H9 (cell line): ENCODE measurements around the gene SLC26A6. TPM values are rescaled to one million over a fixed set of nuclear protein-coding genes. Genes with fewer than 3 reads are reported as not detected.

Source experiments
- DNase-seq: peaks from one replicate; pipeline ENCODE4 v3.0.0-alpha.2; 2017
- H2AFZ ChIP-seq: one replicate; pipeline ENCODE4 v1.6.1; 2013; ENCODE audit warnings: mild to moderate bottlenecking, low read length, control low read depth, moderate library complexity
- H2AK5ac ChIP-seq: 2 replicates; pipeline ENCODE4 v1.6.1; 2013; ENCODE audit warnings: low read length, control low read depth, mixed read lengths; ENCODE audit not compliant: insufficient read length
- H2BK120ac ChIP-seq: one replicate; pipeline ENCODE4 v1.6.1; 2013; ENCODE audit warnings: low read depth, mild to moderate bottlenecking, low read length, control low read depth, inconsistent platforms; ENCODE audit not compliant: poor library complexity, severe bottlenecking
- H2BK12ac ChIP-seq: 2 replicates; pipeline ENCODE4 v1.6.1; 2013; ENCODE audit warnings: low read length, control low read depth, mixed read lengths, low read depth; ENCODE audit not compliant: insufficient read length
- H2BK15ac ChIP-seq: 2 replicates; pipeline ENCODE4 v1.6.1; 2013; ENCODE audit warnings: low read depth, low read length, control low read depth
- H2BK20ac ChIP-seq: one replicate; pipeline ENCODE4 v1.6.1; 2013; ENCODE audit warnings: low read depth, mild to moderate bottlenecking, low read length, control low read depth, inconsistent platforms; ENCODE audit not compliant: poor library complexity, severe bottlenecking
- H2BK5ac ChIP-seq: 2 replicates; pipeline ENCODE4 v1.6.1; 2013; ENCODE audit warnings: low read length, control low read depth, mixed read lengths; ENCODE audit not compliant: insufficient read length
- H3K14ac ChIP-seq: 2 replicates; pipeline ENCODE4 v1.6.1; 2013; ENCODE audit warnings: low read length, control low read depth; ENCODE audit not compliant: insufficient read depth
- H3K18ac ChIP-seq: 2 replicates; pipeline ENCODE4 v1.6.1; 2013; ENCODE audit warnings: low read depth, mild to moderate bottlenecking, mixed read lengths, low read length, control low read depth; ENCODE audit not compliant: insufficient read length
- H3K23ac ChIP-seq: 2 replicates; pipeline ENCODE4 v1.6.1; 2013; ENCODE audit warnings: low read length, control low read depth, mixed read lengths, low read depth; ENCODE audit not compliant: insufficient read length
- H3K23me2 ChIP-seq: 2 replicates; pipeline ENCODE4 v1.6.1; 2013; ENCODE audit warnings: low read depth, mild to moderate bottlenecking, mixed read lengths, low read length, control low read depth; ENCODE audit not compliant: insufficient read length, poor library complexity, severe bottlenecking
- H3K27ac ChIP-seq: 2 replicates; pipeline ENCODE4 v1.5.1; 2013; ENCODE audit warnings: low read length, control low read depth, mixed read lengths, low read depth; ENCODE audit not compliant: insufficient read length
- H3K27me3 ChIP-seq: 2 replicates; pipeline ENCODE4 v1.6.1; 2013; ENCODE audit warnings: low read length, control low read depth, inconsistent platforms; ENCODE audit not compliant: insufficient read depth
- H3K4ac ChIP-seq: 2 replicates; pipeline ENCODE4 v1.6.1; 2013; ENCODE audit warnings: low read depth, mild to moderate bottlenecking, control low read depth, inconsistent platforms, low read length, moderate library complexity
- H3K4me1 ChIP-seq: 2 replicates; pipeline ENCODE4 v1.6.1; 2013; ENCODE audit warnings: low read length, control low read depth, inconsistent platforms; ENCODE audit not compliant: insufficient read depth
- H3K4me2 ChIP-seq: 2 replicates; pipeline ENCODE4 v1.6.1; 2013; ENCODE audit warnings: low read length, control low read depth, mixed read lengths; ENCODE audit not compliant: insufficient read length, insufficient read depth
- H3K56ac ChIP-seq: 2 replicates; pipeline ENCODE4 v1.6.1; 2013; ENCODE audit warnings: low read depth, mild to moderate bottlenecking, mixed read lengths, low read length, control low read depth; ENCODE audit not compliant: insufficient read length
- H3K79me1 ChIP-seq: 2 replicates; pipeline ENCODE4 v1.6.1; 2013; ENCODE audit warnings: low read depth, mild to moderate bottlenecking, moderate library complexity, low read length, control low read depth, inconsistent platforms; ENCODE audit not compliant: insufficient read depth, poor library complexity, severe bottlenecking
- H3K79me2 ChIP-seq: 2 replicates; pipeline ENCODE4 v1.6.1; 2013; ENCODE audit warnings: low read length, control low read depth, inconsistent platforms; ENCODE audit not compliant: insufficient read depth
- H3K9ac ChIP-seq: 2 replicates; pipeline ENCODE4 v1.6.1; 2013; ENCODE audit warnings: low read length, control low read depth, mixed read lengths; ENCODE audit not compliant: insufficient read length; ENCODE audit errors: extremely low read depth
- H3K9me3 ChIP-seq: one replicate; pipeline ENCODE4 v1.6.1; 2013; ENCODE audit warnings: low read depth, low read length, inconsistent platforms; ENCODE audit not compliant: control insufficient read depth
- H3T11ph ChIP-seq: one replicate; pipeline ENCODE4 v1.6.1; 2013; ENCODE audit warnings: mild to moderate bottlenecking, low read length, control low read depth, inconsistent platforms
- H4K20me1 ChIP-seq: one replicate; pipeline ENCODE4 v1.6.1; 2013; ENCODE audit not compliant: control insufficient read depth, insufficient read length, insufficient read depth
- H4K5ac ChIP-seq: 2 replicates; pipeline ENCODE4 v1.6.1; 2013; ENCODE audit warnings: low read depth, mild to moderate bottlenecking, mixed read lengths, low read length, control low read depth; ENCODE audit not compliant: insufficient read length
- H4K8ac ChIP-seq: replicated peaks from 2 replicates; pipeline ENCODE4 v1.6.1; 2013; ENCODE audit warnings: low read length, control low read depth, mixed read lengths, low read depth; ENCODE audit not compliant: insufficient read length
- H4K91ac ChIP-seq: 2 replicates; pipeline ENCODE4 v1.6.1; 2013; ENCODE audit warnings: low read depth, mild to moderate bottlenecking, moderate library complexity, mixed read lengths, low read length, control low read depth; ENCODE audit not compliant: insufficient read length
- H3K27ac Mint-ChIP-seq, 3 experiments: 2 replicates in 2 of 3; 3 replicates in 1 of 3; pipeline ENCODE4 v1.8.0; 2020 to 2021; ENCODE audit warnings: mixed read lengths in 3 of 3, mild to moderate bottlenecking in 1 of 3, moderate library complexity in 1 of 3
- H3K27me3 Mint-ChIP-seq: 2 replicates; pipeline ENCODE4 v1.8.0; 2021; ENCODE audit warnings: low read depth, mild to moderate bottlenecking, moderate library complexity, mixed read lengths
- H3K36me3 Mint-ChIP-seq, 3 experiments: 2 replicates in 2 of 3; 3 replicates in 1 of 3; pipeline ENCODE4 v1.8.0; 2020 to 2021; ENCODE audit warnings: low read depth in 3 of 3, mixed read lengths in 3 of 3; ENCODE audit not compliant: insufficient read depth in 1 of 3
- H3K4me1 Mint-ChIP-seq, 2 experiments: 2 replicates each; pipeline ENCODE4 v1.8.0; 2020; ENCODE audit warnings: mixed read lengths in 2 of 2
- H3K4me3 Mint-ChIP-seq, 2 experiments: 2 replicates in 1 of 2; 3 replicates in 1 of 2; pipeline ENCODE4 v1.8.0; 2020 to 2021; ENCODE audit warnings: mild to moderate bottlenecking in 2 of 2, mixed read lengths in 2 of 2, moderate library complexity in 1 of 2
- H3K9me3 Mint-ChIP-seq, 2 experiments: 2 replicates in 1 of 2; 3 replicates in 1 of 2; pipeline ENCODE4 v1.8.0; 2020; ENCODE audit warnings: mild to moderate bottlenecking in 2 of 2, mixed read lengths in 2 of 2, moderate library complexity in 1 of 2
- WGBS: extraction: QIAGEN DNeasy Blood & Tissue Kit; methylation state at CpG from one replicate; pipeline ENCODE4 v1.1.7; 2013; ENCODE audit warnings: missing lambda C conversion rate, low lambda C conversion rate, mixed read lengths; ENCODE audit not compliant: insufficient read length; ENCODE audit errors: extremely low coverage; 5-methylcytosine and 5-hydroxymethylcytosine counted together
- total RNA-seq: library from RNA; stranded (reverse); gene quantifications from 2 replicates; pipeline ENCODE4 v1.2.1, GENCODE V29; 2021
- TF ChIP-seq, protein P1 (sequence below): fragments of 200-600 bp; sonication (generic); conservative IDR thresholded peaks from 3 replicates; pipeline ENCODE4 v1.8.0; 2021; ENCODE audit warnings: antibody characterized with exemption, mild to moderate bottlenecking

SLC26A6 gene
- total RNA-seq, 1 experiment from 2014 or later = 61.3 TPM

- Mint-ChIP-seq H3K4me1 (peaks cover 5 to 9% of the 10 kb centered on the region in 2 experiments), H3K4me3 (no peak overlapping the region), H3K27me3 (peaks cover 1% of the 10 kb centered on the region; the same call in 1 of the 2 replicates), H3K27ac (no peak overlapping the region), H3K36me3 (peaks cover 45 to 64% (median 63%) of the 10 kb centered on the region in 3 experiments), H3K9me3 (no peaks in the 10 kb centered on the region)
- Histone ChIP-seq H3K56ac (no peak overlapping the region), H3K27me3 (no peaks in the 10 kb centered on the region), H2BK120ac (no peak overlapping the region), H3T11ph (no peak overlapping the region), H2AFZ (no peak overlapping the region), H4K91ac (no peak overlapping the region), H3K23ac (no peak overlapping the region), H3K4me2 (no peak overlapping the region), H3K9me3 (no peaks in the 10 kb centered on the region), H2AK5ac (no peak overlapping the region), H3K79me2 (no peaks in the 10 kb centered on the region), H2BK12ac (no peak overlapping the region), H3K27ac (no peak overlapping the region), H3K18ac (no peak overlapping the region), H3K9ac (no peak overlapping the region), H2BK5ac (no peak overlapping the region), H4K5ac (no peak overlapping the region), H4K20me1 (no peaks in the 10 kb centered on the region), H3K23me2 (no peaks in the 10 kb centered on the region), H3K14ac (no peak overlapping the region), H3K79me1 (no peaks in the 10 kb centered on the region), H2BK20ac (no peak overlapping the region), H3K4me1 (no peaks in the 10 kb centered on the region; the same call in 1 of the 2 replicates), H2BK15ac (no peak overlapping the region), H4K8ac (no peak overlapping the region), H3K4ac (no peak overlapping the region)
- TF ChIP-seq, protein P1, sequence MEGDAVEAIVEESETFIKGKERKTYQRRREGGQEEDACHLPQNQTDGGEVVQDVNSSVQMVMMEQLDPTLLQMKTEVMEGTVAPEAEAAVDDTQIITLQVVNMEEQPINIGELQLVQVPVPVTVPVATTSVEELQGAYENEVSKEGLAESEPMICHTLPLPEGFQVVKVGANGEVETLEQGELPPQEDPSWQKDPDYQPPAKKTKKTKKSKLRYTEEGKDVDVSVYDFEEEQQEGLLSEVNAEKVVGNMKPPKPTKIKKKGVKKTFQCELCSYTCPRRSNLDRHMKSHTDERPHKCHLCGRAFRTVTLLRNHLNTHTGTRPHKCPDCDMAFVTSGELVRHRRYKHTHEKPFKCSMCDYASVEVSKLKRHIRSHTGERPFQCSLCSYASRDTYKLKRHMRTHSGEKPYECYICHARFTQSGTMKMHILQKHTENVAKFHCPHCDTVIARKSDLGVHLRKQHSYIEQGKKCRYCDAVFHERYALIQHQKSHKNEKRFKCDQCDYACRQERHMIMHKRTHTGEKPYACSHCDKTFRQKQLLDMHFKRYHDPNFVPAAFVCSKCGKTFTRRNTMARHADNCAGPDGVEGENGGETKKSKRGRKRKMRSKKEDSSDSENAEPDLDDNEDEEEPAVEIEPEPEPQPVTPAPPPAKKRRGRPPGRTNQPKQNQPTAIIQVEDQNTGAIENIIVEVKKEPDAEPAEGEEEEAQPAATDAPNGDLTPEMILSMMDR = no peak
- WGBS = no CpG with 5 or more reads among the region's 6 CpGs
- no peak for DNase-seq
Measured at GRCh38 chr3:48625600-48625999, 9.7 kb downstream of the SLC26A6 start.
